GM13977 (cell line): Measurements from ENCODE around the gene SLC39A7.

Source experiments
- DNase-seq: peaks from one replicate; pipeline ENCODE4 v3.0.0; 2012; ENCODE audit warnings: low spot score
- CTCF ChIP-seq: IDR thresholded peaks from 2 replicates; pipeline ENCODE4 v1.5.1; 2012; ENCODE audit warnings: mild to moderate bottlenecking, control low read depth; ENCODE audit not compliant: insufficient read depth; ENCODE audit errors: extremely low read depth, missing control alignments
- in situ Hi-C: fragments of 300-500 bp; cut with MboI; formaldehyde crosslinking; loops from one replicate; pipeline ENCODE4 v1.12.0; 2022; ENCODE audit warnings: low sequenced_read_pairs, low pct_unique_long_range_greater_than_20kb, mixed read lengths, inconsistent platforms; ENCODE audit not compliant: unreplicated experiment

The SLC39A7 gene

DNA sequence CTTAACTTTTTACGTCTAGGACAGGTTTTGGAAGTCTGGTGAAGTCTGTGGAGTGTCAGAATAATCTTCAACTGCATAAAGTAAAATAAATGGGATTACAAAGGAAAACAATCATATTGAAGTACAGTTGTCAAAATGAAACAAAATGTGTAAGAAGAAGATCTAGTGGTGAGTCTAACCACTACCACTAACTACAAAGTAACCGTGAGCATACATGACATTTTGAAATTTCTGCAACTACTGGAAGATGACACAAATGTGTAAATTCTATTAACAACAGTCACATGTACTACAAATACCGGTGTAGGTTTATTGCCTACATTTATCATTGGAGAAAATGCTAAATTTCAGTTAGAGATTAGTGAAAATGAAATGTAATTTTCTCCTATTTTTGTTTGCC is 41.3 kb downstream of the SLC39A7 start:
- TF ChIP-seq CTCF = no peak
- no peak for DNase-seq
- in situ Hi-C loops = loop anchor here (10.0 kb wide), 1 partner anchor 237 kb away; the partner anchor contains the start of gene HLA-DOA

DNA sequence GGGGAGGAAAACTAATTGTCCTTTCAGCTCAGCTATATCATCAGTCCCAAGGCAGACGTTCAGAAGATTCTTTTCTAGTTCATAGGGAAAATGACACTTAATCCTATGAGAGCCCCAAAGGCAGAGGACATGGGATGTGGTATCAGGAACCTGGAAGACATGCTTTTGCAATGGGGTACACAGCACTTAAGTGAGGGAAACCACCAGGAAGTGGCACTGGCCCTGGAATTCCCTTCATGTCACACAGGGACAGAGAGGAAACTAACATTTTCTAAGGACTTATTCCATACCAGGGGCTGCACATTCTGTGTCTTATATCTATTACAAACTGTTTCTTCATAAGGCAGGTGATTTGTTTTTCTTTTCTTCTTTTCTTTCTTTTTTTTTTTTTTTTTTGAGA is 42.8 kb downstream of the SLC39A7 start:
- TF ChIP-seq CTCF = no peak
- in situ Hi-C loops = loop anchor here (10.0 kb wide), 1 partner anchor 239 kb away; the partner anchor contains the start of gene HLA-DOA
- DNase-seq = no peak

DNA sequence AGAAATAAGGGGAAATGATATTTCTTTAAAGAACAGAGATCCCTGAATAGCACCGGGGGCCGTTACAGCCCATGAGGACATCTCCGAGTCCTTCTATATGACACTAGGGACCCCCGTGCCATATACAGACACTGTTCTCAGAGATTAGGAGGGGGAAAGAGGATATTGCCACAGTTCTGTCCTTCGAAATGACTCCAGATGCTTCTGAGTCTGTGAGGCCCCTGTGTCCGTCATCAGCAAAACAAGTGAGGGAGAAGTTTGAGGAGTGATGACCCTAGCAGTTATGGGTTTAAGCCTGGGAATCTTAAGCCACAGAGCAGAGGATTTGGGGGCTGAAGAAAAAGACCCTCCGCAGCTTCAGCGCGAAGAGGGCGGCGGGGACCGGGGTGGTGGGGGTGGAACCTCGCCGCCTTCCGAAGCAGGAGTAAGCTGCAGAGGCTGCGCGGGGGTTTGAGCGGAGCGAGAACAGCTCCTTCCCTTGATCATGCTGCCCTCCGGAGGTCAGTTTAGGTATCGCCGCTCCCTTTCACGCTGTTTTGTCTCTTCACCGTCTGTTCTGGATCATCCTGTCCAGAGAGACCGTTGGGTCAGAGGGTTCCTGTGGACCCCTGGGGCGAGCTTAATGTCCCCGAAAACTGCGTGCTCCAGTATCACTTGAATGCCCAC is 47.4 kb downstream of the SLC39A7 start:
- peak; percentile 93 for TF ChIP-seq CTCF
- peak; percentile 77 for DNase-seq
- in situ Hi-C loops = loop anchor here (10.0 kb wide), 1 partner anchor 243 kb away; the partner anchor contains the start of gene HLA-DOA

- in situ Hi-C loops = loop anchor here (10.0 kb wide), 1 partner anchor 244 kb away; the partner anchor contains the start of gene HLA-DOA
- no peak for DNase-seq
- peak; percentile 4 for TF ChIP-seq CTCF
These were observed 47.9 kb downstream of the SLC39A7 start for GRCh38 chr6:33248643-33248931.

DNA sequence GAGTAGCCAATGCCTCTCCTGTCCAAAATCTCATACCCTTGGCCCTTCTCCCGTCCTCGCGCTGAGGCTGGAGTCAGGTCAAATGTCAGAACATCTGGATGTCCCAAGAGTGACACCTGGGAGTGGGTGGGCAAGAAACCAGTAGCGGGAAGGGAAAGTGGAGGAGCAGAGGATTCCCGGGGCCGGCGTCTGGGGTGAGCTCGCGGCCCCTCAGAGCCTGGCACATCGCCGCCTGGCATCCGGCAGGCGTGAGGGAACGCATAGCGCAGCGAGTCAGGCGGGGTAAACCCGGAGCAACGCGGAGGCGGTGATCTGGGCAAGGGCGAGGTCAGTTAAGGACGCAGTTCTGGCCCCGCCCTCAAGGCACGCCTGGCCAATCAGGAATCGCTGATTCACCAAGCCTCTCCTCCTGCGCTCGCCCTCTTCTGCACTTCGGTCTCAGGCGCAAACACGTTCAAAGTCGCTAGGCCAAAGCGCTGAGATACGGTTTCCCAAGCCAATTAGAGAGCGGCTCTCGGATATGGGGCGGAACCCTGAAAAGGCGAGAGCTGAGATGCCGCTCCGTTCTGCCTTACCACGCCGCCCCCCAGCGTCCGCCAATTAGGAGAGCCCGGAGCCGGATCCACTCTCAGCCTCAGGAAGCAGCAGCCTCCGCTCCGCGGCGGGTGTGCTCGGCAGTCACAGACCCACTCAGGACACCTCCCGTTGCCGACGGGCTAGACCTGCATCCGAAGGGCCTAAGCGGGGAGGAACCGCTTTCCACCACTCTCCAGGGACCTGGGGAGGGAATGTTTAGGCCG is 48.5 kb downstream of the SLC39A7 start:
- peak; percentile 88 for DNase-seq
- peak; percentile 17 for TF ChIP-seq CTCF
- in situ Hi-C loops = loop anchor here (10.0 kb wide), 1 partner anchor 244 kb away; the partner anchor contains the start of gene HLA-DOA

DNA sequence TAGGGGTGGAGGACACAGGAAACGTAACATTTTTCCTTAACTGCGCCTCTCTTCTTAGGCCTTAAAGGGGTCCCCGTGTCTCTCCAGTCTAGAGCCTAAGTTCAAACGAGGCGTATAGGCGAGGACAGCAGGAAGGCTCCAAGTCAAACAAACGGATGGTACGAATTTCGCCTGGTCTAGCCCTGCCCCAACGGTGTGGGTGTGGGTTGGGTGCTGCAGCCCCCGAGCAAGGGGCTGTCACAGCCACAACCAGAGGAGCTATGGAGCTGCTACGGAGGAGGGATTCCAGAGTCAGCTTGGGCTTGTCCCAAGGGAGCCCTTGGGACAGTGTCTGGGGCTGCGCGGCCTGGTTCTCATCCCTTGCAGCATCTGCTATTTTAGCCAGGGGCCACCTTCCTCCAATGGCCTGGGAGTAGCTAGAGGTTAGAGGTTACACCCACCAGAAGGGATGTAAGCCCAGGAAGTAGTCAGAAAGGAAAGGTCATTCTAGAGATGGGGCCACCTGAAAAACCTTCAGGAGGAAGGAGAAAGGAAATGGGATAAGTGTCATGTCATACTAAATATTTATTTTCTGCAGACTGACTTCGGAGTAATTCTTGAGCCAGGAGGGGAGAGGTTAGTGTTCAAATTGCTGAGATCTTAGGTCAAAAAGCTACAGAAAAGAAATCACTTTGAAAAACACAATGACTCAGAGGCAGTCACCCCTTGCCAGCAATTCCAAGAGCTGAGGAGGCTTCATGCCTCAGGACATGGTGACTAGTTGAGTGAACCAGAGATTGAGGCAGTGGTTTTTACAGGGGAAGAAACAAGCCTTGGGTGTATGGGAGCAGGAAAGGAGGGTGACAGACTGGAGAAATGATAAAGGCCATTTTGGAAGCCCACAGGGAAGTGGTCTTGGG is 49.3 kb downstream of the SLC39A7 start:
- DNase-seq = no peak
- no peak for TF ChIP-seq CTCF
- in situ Hi-C loops = loop anchor here (10.0 kb wide), 1 partner anchor 245 kb away; the partner anchor contains the start of gene HLA-DOA
